RKO (cell line): ENCODE results near the gene CPXM1.
"Not testable (repeated sequence)": the region's sequence is repeated elsewhere in the genome, so short reads cannot be mapped to it uniquely, and the experiment has no call there.

Experiments
- DNase-seq: peaks from one replicate; pipeline ENCODE4 v3.0.0-alpha.2; 2016; ENCODE audit warnings: low spot score

The CPXM1 gene

DNA sequence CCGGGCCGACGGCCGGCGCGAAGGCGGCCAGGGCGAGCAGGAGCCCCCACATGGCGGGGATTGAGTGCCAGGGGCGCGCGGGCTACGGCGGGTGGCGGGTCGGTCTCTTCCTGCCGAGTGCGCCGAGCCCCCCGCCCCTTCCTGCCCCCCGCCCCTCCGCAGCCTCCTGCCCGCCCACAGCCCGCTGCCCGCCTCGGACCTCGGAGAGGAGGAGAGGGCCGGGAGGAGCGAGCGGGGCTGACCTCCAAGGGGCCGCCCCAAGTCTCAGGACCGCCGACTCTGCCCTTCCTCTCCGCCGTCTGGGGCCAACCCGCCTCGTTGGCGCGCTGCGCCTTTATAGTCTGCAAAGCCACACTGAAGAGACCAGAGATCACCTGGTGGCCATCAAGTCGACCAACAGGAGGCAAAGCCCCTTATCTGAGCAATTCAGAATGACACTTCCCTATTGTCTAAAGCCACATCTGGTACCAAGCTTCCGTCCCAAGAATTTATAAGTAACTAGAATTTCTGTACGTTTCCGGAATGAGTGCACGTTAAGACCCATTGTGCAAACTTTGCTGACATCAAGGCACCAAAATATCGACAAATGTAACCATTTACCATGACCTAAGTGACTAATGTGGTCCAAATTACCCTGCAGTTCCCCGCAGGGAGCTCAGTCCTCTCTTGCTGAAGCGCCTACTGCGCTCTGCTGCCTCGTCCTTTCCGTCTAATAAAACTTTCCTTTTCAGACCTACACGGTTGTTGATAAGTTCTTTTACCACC, at the start of gene CPXM1:
Gene CPXM1, minus strand, starts transcription at position 107 of the 765 bp plus-strand sequence. Its CDS starts 55 bp downstream, at position 52.
- no peak for DNase-seq

DNA sequence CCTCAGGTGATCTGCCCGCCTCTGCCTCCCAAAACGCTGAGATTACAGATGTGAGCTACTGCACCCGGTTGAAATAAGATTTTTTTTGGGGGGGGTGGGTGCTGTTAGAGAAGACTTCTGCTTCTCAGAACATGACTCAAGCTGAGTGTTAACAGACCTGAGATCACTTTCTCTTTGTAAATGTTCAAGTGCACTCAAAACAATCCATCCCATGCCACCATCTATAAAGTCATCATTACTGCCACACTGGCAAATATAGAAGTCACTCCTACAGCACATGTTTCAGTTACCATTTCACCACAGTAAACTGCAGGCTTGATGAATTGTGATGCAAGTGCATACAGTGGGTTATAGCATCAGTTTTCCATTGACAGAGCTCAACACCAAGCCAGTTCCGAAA, 49.1 kb upstream of the CPXM1 start:
- DNase-seq, result no peak

DNA sequence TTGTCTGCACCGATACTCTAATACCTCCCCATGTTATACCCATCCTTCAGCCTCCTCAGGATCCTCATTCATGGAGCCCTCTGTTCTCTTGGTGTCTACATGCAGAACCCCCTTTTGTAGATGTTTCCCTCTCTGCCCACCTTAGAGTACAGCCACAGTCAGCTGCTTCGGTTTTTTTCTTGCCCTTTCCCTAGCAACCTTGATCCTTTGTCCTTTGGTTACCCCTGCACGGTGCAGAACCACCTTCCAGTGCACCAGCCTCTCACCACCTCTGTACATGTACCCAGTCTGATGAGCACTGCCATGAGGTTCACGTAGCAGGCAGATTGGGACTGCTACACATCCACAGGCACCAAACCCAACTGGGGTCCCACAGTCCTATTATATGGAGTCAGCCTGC, 47.4 kb upstream of the CPXM1 start:
- DNase-seq, result no peak

DNA sequence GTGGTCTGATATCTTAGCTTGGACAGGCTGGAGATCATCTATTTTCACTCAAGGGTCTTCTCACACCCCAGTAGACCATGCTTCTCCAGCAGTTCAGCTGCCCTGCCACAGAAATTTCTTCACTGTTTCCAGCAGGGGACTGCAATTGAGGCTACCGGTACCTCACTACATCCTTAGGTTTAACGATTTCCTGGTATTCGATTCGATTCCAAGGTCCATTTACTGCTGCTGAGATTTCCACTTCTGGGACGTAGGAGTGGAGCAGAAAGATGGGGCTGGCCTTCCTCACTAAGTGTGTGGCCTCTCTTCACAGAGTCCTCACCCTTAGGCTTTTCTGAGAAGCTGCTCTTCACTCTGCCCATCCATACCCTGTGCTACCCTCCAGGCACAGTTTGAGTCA, 46.3 kb upstream of the CPXM1 start:
- no peak for DNase-seq

DNA sequence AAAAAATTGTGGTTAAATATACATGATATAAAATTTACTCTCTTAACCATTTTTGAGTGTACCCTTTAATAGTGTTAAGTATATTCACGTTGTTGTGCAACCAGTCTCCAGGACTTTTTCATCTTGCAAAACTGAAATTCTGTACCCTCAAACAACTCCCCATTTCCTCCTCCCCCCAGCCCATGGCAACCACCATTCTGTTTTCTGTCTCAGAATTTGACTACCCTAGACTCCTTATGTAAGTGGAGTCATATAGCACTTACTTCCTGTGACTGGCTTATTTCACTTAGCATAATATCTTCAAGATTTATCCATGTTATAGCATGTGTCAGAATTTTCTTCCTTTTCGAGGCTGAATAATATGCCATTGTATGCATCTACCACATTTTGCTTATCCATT, 45.2 kb upstream of the CPXM1 start:
- DNase-seq, result no peak

DNA sequence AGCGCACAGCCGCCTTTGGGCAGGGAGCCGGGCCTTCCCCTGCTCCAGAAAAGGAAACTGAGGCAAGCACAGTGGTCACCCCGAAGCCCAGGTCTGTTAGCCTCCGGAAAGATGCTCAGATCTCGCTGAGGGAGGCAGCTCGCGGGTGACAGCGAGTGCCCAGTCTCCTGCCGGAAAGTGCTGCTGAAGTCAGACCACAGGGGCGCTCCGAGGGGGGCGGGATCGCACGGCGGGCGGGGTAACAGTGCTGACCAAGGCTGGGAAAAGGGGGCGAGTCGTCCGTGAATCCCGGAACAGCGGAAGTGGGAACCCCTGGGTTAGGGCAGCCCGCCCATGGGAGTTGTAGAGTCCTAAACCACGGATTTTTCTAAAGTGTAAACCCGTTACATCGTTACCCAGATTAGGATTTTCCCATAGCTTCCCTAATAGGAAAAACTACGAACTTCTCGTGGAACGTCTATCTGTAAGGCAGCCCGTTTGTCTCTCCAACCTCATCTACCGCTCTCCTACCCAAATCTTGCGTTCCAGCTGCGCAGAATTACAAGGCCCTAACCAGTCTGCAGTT, 40.6 kb upstream of the CPXM1 start:
- peak; percentile 88 for DNase-seq

DNA sequence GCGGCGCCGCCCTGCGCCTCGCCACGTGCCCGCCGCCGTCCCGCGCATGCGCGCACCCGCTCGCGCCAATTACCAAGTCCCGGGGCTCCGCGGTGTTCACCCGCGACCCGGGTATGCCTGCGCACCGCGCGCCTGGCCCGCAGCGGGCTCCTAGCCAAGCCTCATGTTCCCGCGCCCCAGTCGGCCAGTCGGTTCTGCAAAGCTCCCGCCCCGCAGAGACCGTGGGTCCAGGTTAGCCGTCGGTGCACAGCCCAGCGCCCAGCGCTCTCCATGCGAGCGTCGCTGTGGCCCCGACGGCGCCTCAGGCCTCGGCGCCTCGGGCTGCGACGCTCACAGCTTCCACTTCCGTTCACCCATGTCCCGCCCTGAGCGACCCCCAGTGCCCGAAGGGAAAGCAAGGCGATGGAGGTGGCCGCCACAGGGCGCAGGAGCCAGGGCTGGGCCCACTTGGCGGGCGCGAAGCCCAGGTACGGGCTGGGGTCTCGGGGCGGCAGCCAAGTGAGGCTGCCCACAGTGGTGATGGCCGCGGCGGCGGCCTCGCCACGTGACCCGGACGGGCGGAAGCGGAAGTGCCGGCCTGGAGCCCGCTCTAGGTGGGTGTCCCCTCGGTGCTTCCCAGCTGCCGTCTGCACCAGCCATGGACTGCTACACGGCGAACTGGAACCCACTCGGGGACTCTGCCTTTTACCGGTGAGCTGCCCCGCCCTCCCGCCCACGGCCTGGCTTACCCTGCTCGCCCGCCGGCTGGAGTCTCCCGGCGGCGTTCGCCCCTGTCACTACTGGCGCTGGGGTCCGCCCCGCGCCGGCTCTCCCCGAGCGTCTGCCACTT, 39.9 kb upstream of the CPXM1 start, which contains the start of the genes PCED1A and VPS16:
Gene PCED1A, minus strand, starts transcription at position 518 of the 829 bp plus-strand sequence. CDS start 743 bp downstream, outside the sequence.
Gene VPS16, plus strand, starts transcription at position 608 of the 829 bp plus-strand sequence. Its CDS starts 30 bp downstream, at position 638.
- DNase-seq, result peak; percentile 93

DNA sequence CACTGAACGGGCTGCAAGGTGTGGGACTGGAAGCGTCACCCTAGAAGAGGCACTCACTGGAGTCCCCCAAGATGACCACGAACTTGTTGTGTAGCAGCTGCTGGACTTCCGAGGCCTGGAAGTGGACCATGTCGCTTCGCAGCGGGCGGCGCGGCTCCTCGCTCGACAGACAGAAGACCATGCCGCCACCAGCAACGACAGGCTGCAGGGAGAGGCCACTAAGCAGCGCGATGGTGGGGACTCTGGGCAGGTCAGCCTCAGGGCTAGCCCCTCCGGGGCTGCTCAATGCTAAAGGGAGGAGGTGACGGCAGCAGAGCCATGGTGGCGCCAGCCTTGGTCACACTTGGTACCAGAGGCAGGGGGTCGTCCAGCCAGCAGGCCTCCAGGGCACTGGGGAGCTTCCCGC, 39.3 kb upstream of the CPXM1 start:
- no peak for DNase-seq

DNA sequence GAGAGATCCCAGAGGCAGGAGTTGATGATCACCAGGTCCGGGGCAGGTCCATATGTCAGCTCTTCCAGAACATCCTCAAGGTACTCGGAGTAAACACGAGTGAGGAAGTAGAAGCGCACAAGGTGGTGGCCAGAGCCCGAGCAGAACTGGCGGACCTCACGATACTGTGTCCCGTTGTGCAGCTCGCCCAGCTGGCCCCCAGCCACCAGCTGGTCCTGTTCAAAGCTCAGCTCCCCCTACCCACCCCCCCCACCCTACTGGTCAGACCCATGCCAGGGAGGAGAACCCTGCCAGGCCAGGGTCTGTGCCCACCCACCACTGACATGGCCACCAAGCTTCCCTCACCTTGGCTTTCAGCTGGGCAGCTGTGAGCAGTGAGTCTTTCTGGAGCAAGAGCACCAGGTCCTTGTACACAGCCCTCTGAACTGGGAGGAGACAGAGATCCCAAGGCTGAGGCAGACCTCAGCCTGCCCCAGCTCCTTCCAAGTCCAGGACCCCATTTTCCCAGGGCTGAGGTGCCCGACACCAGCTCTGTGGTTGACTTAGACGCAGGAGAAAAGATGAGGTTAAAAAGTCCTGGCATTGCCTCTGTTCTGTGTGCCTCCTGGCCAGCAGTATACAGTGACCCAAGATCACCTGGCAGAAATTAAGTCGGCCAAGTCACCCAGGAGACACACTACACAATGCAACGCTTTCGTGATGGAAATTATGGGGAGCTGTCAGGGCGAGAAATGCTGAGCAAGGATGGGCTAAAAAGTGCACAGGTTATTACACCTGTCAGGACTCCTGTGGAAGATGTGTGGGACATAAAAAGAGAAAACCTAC, 38.6 kb upstream of the CPXM1 start:
- no peak for DNase-seq

DNA sequence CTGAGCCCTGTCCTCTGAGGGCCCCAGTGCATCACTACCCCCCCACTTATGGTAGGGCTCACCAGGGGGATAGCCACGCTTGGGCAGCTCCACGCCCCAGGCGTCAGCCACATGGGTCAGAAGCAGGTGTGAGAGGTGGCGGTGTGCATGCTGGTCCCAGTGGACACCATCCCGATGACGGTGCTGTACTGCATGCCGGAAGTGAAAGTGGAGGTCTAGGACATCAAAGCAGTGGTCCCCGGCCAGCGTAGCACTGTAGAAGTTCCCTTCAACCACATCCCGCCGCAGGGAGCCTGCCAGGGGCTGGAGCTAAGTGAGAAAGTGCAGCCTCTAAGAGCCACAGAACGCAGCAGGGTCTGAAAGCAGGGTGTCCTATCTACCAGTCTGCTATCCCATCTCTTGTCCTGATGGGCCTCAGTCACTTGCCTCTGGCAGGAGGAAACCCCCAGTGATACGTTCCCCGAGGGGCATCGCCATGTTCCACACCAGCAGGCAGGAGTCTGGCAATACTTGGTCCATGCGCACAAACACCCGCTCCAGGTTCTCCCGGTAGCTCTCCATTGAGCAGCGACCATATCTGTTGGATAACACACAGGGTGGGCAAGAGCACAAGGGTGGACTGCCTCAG, 37.9 kb upstream of the CPXM1 start:
- no peak for DNase-seq

DNA sequence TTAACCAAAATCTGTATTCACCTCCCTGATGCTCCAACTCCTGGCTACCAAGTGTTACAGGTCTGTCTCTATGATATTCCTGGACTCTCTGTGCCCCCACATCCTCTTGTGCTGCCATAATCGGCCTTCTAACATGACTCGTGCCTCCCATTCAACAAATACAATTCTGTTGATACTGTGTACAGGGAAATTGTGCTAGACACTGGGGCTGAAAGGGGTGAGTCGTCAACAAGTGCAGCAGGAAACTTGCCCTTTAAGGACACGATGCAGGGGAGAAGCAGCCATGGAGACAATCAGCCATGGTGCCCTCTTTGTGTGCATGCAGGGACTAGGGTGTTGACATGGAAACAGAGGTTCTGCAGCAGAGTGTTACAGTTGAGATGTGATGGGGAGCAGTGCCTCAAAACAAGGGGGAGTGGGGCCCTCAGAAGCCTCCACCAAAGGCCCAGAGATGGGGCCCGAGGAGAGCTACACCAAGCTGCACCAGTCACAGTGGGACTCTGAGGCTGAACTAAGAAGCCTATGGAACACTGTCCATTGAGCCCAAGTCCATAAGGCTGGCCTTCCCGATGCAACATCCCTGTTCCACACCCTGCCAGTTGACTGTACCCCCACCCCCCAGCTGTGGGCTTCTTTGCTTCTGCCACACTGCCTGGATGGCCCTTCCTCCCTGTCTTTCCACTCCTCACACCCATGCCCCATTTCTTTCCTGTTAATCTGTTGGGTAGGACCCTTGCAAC, 37.0 kb upstream of the CPXM1 start:
- DNase-seq, result no peak

DNA sequence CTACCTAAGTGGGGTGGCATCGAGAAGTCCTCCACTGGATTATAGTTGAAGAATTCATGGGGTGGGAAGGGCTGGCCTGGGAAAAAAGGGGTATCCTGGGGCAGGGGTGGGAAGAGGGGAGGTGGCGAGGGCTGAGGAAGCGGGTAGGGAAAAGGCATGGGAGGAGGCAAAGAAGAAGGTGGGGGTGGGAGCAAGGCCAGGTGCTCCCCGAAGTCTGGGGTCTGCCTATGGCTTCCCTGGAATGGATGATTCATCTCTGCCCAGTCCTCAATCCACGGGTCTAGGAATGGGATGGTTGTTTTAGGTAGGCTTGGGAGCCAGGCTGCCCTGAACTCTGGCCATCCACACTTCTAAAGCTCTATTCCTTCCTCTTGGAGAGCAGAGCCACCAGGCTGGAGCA, 35.6 kb upstream of the CPXM1 start:
- DNase-seq, result no peak

DNA sequence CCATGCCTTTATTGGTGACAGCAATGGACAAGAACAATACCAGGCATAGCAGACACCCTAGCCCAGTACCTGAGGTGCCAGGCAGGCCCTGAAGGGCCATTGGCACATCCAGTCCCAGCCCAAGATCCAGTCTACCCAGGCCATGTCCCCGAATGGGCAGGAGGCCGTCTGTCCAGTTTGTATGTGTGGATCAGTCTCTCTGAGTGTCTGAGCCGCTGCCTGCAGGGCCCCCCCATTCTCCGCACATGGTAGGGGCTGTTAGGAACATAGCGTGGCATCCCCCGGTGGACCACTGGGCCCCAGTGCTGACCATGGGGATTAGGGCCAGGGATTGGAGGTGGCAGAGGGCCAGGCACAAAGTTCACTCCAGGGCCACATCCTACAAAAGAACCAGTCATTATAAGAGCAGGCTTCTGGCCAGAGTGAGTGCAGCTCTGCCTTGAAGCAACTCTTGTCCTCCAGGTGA, 34.9 kb upstream of the CPXM1 start:
- no peak for DNase-seq

DNA sequence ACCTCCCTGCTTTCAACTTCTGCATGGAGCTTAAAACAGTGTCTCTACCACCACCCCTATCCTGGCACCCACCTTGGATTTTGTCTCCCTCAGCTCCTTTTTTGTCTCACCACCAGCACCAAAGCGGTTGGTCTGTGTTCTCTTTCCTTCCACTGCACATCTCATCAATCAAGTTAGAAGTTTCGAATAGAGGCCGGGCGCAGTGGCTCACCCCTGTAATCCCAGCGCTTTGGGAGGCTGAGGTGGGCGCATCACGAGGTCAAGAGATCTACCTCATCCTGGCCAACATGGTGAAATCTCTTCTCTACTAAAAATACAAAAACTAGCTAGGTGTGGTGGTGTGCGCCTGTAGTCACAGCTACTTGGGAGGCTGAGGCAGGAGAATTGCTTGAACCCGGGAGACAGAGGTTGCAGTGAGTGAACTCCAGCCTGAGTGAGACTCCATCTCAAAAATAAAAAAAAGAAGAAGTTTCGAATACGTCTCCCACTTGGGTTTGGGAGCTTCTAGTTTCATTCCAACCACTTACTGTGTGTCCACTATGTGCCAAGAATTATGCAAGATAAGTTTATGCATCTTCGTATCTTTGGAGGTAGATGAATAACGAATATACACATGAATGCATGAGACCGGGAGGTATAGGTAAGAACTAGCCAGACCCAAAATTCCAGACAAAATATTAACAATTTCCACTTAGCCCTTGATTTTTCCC, 34.1 kb upstream of the CPXM1 start:
- DNase-seq, result no peak

DNA sequence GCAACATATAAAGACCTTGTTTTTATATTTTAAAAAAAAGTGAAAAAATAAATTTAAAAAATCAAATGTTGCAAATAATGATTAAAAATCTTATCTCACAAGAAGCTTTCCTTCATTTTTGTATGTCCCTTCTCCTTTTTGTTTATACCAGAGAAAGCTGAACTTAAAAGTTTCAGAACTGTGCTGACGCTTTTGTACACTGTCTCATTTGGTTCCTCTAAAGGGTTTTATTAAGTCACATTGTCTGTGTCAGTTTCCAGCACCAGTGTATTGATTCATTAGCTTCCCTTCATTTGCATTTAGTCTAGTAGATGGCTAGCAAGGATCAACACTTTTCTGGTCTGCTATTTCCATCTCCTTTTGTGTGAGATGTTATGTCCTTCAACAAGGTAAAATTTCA, 33.3 kb upstream of the CPXM1 start:
- no peak for DNase-seq

DNA sequence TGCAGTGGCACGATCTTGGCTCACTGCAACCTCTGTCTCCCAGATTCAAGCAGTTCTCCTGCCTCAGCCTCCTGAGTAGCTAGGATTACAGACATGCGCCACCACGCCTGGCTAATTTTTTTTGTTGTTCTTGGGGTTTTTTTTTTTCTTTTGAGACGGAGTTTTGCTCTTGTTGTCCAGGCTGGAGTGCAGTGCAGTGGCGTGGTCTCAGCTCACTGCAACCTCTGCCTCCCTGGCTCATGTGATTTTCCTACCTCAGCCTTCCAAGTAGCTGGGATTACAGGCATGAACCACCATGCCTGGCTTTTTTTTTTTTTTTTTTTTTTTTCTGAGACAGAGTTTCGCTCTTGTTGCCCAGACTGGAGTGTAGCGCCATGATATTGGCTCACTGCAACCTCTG, 30.8 kb upstream of the CPXM1 start:
- not testable (repeated sequence) for DNase-seq

DNA sequence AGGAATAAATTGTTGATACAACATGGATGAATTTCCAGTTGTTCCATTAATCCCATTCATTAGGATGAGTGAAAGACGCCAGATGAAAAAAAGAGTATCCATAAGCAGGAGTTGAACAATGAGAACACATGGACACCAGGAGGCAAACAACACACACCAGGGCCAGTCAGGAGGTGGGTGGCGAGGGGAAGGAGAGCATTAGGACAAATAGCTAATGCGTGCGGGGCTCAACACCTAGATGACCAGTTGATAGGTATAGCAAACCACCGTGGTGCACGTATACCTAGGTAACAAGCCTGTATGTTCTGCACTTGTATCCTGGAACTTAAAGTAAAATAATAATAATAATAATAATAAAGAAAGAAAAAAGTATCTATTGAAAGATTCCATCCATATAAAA, 28.9 kb upstream of the CPXM1 start:
- DNase-seq, result no peak

DNA sequence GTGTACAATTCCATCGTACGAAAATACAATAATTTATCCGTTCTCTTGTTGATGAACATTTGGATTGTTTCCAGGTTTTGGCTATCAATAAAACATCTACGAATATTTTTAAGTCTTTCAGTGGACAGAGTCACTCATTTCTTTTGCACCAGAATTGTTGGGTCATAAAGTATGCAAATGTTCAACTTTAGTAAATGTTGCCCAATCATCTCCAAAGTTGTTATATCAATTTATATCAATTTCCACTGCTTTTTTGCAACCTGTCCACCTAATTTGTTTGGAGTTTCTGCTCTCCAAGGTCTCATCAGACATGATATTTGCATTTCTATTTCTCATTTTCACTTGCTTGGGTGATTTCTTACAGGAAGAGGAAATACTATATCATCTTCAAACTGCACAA, 26.2 kb upstream of the CPXM1 start:
- no peak for DNase-seq

DNA sequence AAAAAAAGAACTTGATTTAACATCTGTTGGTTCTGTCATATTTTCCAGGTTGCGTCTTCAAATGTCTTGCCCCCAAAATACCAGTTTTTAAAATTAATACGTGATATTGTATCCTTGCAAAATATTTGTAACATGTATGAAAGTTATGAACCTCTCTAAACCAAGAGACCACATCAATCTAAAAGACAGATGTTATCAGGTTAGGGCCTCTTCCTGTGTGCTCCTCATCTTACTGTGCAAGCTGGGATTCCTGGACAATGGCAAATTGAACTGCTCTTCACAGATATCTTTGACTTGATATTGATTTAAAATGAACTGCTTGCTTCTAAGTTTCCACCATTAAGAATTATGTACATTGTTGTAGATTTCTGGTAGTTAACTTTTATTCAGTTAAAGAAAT, 25.3 kb upstream of the CPXM1 start:
- no peak for DNase-seq

DNA sequence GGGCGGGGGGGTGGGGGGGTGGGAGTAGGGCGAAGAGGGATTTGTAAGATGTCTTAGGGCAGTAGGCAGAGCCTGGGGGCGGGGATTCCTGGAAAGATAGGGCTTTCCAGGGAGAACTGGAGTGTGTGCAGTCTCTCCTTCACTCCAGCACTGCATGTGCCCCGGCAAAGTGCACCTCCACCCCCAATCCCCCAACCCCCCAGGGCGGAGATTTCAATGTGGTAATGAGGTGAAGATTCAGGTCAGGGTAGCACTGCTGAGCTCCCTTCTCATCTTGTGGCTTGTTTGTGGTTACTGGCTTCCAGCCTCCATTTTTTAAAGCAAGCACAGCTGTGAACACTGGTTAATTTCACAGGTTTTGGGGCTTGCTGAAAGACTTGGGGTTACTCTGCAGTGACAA, 21.6 kb upstream of the CPXM1 start:
- no peak for DNase-seq
